GM18909 (cell line): ENCODE measurements around the gene STRN4.
"Not testable (repeated sequence)": the region's sequence is repeated elsewhere in the genome, so short reads cannot be mapped to it uniquely, and the experiment has no call there.

Source experiments
- ATAC-seq: cut with Tn5 transposase; IDR thresholded peaks from one replicate; pipeline ENCODE4 v1.9.1; 2021; ENCODE audit warnings: mild to moderate bottlenecking; ENCODE audit not compliant: unreplicated experiment, poor library complexity

STRN4 gene

GRCh38 chr19:46717034-46717715 is 29.1 kb downstream of the STRN4 start, which contains the start of gene PRKD2:
PRKD2 (minus strand) TSS chr19:46717114; CDS start chr19:46716370, 744 bp downstream.
- peak; percentile 40 for ATAC-seq

- ATAC-seq: no peak
Measured at GRCh38 chr19:46716672-46717033, 29.6 kb downstream of the STRN4 start.

- ATAC-seq: no peak
Measured at GRCh38 chr19:46715975-46716671, 30.1 kb downstream of the STRN4 start.

GRCh38 chr19:46715620-46715974 is 30.7 kb downstream of the STRN4 start:
- no peak for ATAC-seq

- ATAC-seq: no peak
Measured at GRCh38 chr19:46714444-46715106, 31.7 kb downstream of the STRN4 start.

GRCh38 chr19:46713781-46714443 is 32.3 kb downstream of the STRN4 start:
- no peak for ATAC-seq

GRCh38 chr19:46712768-46713338 is 33.4 kb downstream of the STRN4 start:
- ATAC-seq: not testable (repeated sequence)

GRCh38 chr19:46710687-46711086 is 35.6 kb downstream of the STRN4 start:
- no peak for ATAC-seq

GRCh38 chr19:46704379-46705076 is 41.7 kb downstream of the STRN4 start:
- ATAC-seq: no peak

- no peak for ATAC-seq
Measured at GRCh38 chr19:46700704-46701103, 45.5 kb downstream of the STRN4 start.

GRCh38 chr19:46698395-46699321 is 47.6 kb downstream of the STRN4 start:
- ATAC-seq: no peak

- no peak for ATAC-seq
Measured at GRCh38 chr19:46697204-46697960, 48.9 kb downstream of the STRN4 start.

- ATAC-seq: no peak
Measured at GRCh38 chr19:46696866-46697203, 49.4 kb downstream of the STRN4 start.

GRCh38 chr19:46696052-46696451 is 50.2 kb downstream of the STRN4 start:
- ATAC-seq: no peak

- ATAC-seq: no peak
Measured at GRCh38 chr19:46693760-46694159, 52.5 kb downstream of the STRN4 start.

- ATAC-seq: no peak
Measured at GRCh38 chr19:46692918-46693722, 53.1 kb downstream of the STRN4 start.

- ATAC-seq: no peak
Measured at GRCh38 chr19:46691948-46692347, 54.3 kb downstream of the STRN4 start.

GRCh38 chr19:46691104-46691503 is 55.1 kb downstream of the STRN4 start:
- ATAC-seq: no peak
